ENCODE data around the gene PTGFRN.
"Not testable (repeated sequence)": the region's sequence is repeated elsewhere in the genome, so short reads cannot be mapped to it uniquely, and the experiment has no call there.

The PTGFRN gene

DNA sequence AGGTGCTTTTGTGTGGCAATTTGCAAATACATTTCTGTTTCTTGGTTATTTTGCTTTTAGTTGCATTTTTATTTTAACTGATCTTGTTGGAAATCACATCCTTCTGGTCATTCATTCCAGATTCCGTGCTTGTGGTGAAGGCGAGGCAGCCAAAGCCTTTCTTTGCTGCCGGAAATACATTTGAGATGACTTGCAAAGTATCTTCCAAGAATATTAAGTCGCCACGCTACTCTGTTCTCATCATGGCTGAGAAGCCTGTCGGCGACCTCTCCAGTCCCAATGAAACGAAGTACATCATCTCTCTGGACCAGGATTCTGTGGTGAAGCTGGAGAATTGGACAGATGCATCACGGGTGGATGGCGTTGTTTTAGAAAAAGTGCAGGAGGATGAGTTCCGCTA is 57.1 kb downstream of the PTGFRN start:
- TF ChIP-seq CTCF (IDR thresholded peaks at IDR 0.05) (no peak), ZFX (IDR thresholded peaks at IDR 0.05; ENCODE audit: borderline replicate concordance) (no peak)
- H3K27ac ChIP-seq, result no peak overlapping the region

DNA sequence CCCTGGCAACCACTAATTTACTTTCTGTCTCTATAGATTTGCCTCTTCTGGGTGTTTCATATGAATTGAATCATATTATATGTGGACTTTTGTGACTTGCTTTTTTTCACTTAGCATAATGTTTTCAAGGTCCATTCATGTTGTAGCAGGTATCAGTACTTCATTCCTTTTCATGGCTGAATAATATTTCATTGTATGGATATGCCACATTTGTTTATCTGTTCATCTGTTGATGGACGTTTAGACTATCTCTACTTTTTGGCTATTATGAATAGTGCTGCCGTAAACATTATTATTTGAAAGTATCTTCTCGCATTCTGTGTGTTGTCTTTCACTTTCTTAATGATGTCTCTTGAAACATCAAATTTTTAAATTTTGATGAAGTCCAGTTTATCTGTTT is 59.0 kb downstream of the PTGFRN start:
- TF ChIP-seq ZFX (IDR thresholded peaks at IDR 0.05; ENCODE audit: borderline replicate concordance), result no peak
- TF ChIP-seq CTCF (IDR thresholded peaks at IDR 0.05), result no peak

GRCh38 chr1:116971258-116971860 is 61.6 kb downstream of the PTGFRN start:
- H3K27ac ChIP-seq, result no peak overlapping the region
- no peak for TF ChIP-seq CTCF (IDR thresholded peaks at IDR 0.05)
- TF ChIP-seq ZFX (IDR thresholded peaks at IDR 0.05; ENCODE audit: borderline replicate concordance), result no peak

More for the DNA sequence above, 59.0 kb downstream of the PTGFRN start:
- H3K27ac ChIP-seq, result no peak overlapping the region

- no peak for TF ChIP-seq ZFX (IDR thresholded peaks at IDR 0.05; ENCODE audit: borderline replicate concordance)
- TF ChIP-seq CTCF (IDR thresholded peaks at IDR 0.05), result no peak
- H3K27ac ChIP-seq, result no peak overlapping the region
Observed at GRCh38 chr1:116971965-116972673, 62.4 kb downstream of the PTGFRN start.

DNA sequence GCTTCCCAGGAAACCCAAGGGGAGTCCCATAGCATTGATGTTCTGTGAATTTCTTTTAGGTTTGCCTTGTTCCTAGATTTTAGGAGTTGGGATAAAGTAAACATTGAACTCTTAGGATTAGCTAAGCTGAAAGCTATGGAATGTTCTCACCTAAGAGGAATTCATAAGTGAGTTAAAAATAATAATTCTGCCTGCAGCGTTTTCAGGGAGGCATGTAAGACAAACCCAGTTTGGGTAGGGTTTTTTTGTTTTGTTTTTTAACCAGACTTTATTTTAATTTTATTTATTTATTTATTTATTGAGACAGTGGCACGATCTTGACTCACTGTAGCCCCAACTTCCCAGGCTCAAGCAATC is 62.9 kb downstream of the PTGFRN start:
- no peak overlapping the region for H3K27ac ChIP-seq
- TF ChIP-seq CTCF (IDR thresholded peaks at IDR 0.05) (no peak), ZFX (IDR thresholded peaks at IDR 0.05; ENCODE audit: borderline replicate concordance) (no peak)

DNA sequence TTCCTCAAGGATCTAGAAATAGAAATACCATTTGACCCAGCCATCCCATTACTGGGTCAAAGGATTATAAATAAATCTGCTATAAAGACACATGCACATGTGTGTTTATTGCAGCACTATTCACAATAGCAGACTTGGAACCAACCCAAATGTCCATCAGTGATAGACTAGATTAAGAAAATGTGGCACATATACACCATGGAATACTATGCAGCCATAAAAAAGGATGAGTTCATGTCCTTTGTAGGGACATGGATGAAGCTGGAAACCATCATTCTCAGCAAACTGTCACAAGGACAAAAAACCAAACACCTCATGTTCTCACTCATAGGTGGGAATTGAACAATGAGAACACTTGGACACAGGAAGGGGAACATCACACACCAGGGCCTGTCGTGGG is 70.6 kb downstream of the PTGFRN start:
- not testable (repeated sequence) for H3K27ac ChIP-seq

DNA sequence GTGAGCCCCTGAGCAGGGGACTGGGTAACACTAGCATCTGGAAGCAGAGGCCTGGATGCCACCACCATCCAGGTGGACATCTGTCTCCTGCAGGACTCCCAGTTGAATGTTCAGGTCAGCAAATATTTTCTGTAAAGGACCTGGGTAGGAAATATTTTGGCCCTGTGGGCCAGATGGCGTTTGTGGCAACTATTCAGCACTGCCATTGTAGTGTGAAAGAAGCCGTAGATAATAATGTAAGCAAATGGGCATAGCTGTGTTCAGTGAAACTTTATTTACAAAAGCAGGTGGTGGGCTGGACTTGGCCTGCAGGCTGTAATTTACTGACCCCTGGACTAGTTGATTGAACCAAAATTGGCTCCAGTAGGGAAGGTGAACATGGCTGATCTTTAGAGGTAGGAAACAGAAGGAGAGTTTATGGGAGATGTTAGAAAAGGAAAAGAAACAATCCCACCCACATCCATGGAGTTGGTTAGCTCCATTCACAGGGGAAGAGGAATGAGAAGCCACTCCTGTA is 71.9 kb downstream of the PTGFRN start:
- TF ChIP-seq CTCF (IDR thresholded peaks at IDR 0.05), result no peak
- TF ChIP-seq ZFX (IDR thresholded peaks at IDR 0.05; ENCODE audit: borderline replicate concordance), result no peak
- H3K27ac ChIP-seq, result no peak overlapping the region

Measured in 22Rv1 (cell line).